NCI-H524 treated with DMSO at 0.1 percent for 48 hours (cell line): Measurements from ENCODE around the gene LRRFIP2.
"Not testable (repeated sequence)": the region's sequence is repeated elsewhere in the genome, so short reads cannot be mapped to it uniquely, and the experiment has no call there.

Experiments used
- DNase-seq: peaks from one replicate; lab custom pipeline; 2025; lab: John Stamatoyannopoulos, UW

The LRRFIP2 gene

GRCh38 chr3:37189109-37189508, 14.7 kb upstream of the LRRFIP2 start:
- no peak for DNase-seq

DNA sequence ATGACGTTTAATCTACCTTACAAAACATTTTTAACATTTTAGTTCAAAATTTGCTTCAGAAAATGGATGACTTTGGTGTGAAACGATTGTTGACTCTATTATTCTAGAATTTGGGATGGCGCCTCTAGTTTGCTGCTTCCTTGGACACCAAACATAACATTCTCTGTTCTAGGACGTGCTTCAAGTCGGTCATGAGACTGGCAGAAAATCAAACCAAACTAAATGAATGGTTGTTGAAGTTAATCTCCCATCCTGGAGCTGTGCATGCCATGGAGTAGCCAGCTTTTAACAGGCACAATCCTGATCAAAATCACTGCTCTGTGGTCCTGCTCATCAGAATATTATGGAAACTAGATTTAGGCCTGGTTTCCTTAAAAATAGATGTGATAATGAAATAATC, 9.6 kb upstream of the LRRFIP2 start:
- DNase-seq: no peak

- DNase-seq: no peak
These were observed 9.0 kb upstream of the LRRFIP2 start for GRCh38 chr3:37183375-37183831.

GRCh38 chr3:37182816-37183215, 8.4 kb upstream of the LRRFIP2 start:
- no peak for DNase-seq

GRCh38 chr3:37181756-37182155, 7.4 kb upstream of the LRRFIP2 start:
- no peak for DNase-seq

GRCh38 chr3:37179144-37179967, 5.0 kb upstream of the LRRFIP2 start:
- DNase-seq: no peak

GRCh38 chr3:37173806-37174205, 576 bp downstream of the LRRFIP2 start:
- no peak for DNase-seq

DNA sequence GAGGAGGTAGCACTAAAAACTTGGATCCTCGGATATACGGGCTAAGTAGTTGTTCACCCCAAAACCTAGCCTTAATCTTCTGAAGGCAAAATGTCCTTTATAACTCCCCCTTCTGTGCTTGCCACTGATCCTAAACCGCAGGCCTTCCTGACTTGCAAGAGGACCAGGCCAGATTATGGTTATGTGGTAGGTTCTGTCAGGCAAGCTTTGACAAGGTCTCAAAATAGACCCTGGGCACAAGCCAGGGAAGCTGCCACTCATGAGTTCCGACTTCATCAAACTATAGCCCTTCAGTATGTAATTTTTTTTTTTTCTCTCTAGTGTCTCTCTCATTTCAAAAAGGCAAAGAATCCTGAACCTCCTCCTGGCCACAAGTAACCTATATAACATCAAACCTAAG, 3.2 kb downstream of the LRRFIP2 start:
- no peak for DNase-seq

DNA sequence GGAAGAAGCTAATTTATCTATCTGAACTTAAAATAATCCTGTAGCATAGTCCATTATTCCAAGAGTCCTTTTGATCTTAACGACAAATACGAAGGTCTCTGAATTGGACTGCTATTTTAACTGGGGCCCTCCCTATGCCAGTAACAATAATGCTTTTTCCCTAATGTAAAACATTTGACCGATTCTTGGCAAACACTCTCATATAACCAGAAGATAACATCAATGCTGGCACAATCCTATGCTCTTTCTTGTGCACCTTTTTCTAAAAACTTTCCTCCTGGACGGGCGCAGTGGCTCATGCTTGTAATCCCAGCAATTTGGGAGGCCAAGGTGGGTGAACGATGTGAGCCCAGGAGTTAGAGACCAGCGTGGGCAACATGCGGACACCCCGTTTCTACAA, 3.9 kb downstream of the LRRFIP2 start:
- no peak for DNase-seq

- no peak for DNase-seq
These were observed 4.3 kb downstream of the LRRFIP2 start for GRCh38 chr3:37170060-37170459.

DNA sequence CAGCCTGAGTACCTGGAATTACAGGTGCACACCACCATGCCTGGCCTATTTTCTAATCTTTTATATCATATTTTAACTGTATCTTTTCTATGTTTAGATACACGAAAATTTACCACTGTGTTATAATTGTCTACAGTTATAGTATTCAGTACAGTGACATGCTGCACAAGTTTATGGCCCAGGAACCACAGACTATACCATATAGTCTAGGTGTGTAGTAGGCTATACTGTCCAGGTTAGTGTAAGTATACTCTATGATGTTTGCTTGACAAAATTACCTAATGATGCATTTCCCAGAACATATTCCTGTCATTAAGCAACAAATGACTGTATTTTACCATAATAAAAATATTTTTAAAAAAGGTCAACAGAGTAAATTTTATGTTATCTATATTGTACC, 5.5 kb downstream of the LRRFIP2 start:
- no peak for DNase-seq

DNA sequence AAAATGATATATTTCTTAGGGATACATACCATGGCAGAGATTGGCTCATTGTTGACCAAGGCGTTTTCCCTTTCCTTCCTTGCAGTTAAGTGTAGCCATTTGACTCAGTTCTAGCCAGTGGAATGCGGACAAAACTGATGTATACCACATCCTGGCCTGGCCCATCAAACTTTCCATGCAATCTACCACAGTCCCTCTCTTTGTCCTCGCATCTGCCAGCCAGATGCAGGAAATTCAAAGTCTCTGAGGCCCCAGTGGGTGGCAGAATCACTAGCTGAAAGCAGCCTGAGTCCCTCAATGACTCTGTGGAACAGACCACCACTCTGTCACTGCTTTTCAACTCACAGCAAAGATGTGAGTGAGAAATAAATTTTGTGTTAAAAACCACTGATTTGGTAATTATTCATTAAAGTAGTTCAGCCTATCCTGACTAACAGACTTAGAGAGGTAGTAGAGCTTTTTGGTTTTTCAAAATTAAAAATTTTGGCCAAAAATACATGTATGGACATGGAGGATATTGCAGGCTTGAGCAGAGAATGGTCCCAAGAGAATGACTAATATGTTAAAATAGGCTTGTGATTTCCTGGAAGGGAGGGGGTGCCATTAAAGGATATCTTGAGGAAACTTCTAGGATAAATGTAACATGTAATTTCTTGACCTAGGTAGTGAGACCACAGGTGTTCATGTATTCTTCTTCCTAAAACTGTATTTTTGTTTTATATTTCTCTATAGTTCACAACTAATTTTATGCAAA, 10.9 kb downstream of the LRRFIP2 start:
- no peak for DNase-seq

DNA sequence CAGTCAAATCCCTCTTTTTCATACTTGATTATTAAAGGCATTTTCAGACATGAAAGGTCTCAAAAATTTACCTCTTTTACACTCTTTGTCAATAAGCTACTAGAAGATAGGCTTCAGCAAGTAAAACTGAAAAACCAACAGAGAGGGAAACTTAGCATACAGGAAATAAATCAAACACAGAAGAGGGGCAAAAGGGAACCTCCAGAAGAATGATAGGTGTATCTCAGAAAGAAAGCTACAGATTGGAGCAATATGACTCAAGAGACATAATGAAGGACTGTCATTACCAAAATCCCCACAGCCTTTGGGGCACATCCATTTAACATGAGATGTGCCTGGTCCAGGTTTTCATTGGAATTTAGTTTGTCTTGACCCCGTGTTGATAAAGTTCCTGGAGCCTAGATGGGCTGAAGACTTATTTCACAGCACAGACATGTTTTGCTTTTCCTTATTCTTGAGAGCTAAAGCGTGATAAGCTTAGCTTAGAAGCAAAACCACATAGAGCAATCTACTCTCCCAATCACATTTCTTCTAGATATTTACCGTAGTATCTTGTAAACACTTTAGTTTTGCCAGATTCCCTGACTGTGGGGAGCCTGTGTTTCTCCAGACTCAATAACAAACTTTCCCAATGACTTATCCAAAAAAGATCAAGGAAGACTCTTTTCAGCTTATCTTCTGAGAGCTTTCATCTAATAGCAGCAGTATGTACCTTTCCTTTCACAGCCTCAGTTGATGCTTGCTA, 11.7 kb downstream of the LRRFIP2 start:
- no peak for DNase-seq

DNA sequence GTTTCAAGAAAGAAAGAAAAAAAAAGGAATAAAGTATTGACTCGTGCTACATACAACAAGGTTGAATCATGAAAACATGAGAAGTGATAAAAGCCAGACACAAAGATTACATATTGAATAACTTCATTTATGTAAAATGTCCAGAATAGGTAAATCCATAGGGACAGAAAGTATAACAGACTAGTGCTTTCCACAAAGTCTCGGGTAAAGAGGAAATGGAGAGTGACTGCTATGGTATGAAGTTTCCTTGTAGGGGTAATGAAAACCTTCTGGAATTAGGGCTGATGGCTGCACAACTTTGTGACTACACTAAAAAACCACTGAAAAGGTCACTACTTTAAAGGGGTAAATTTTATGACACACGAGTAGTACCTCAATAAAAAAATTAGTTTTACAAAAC, 13.0 kb downstream of the LRRFIP2 start:
- no peak for DNase-seq

DNA sequence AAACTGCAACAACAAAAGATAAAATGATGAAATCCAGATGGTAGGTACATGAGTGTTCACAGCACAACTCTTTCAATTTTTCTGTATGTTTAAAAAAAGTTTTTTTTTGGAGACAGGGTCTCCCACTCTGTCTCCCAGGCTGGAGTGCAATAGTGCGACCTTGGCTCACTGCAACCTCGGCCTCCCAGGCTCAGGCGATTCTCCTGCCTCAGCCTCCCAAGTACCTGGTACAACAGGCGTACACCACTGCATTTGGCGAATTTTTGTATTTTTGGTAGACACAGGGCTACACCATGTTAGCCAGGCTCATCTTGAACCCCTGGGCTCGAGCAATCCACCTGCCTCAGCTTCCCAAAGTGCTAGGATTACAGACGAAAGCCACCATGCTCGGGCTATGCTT, 18.6 kb downstream of the LRRFIP2 start:
- DNase-seq: no peak

DNA sequence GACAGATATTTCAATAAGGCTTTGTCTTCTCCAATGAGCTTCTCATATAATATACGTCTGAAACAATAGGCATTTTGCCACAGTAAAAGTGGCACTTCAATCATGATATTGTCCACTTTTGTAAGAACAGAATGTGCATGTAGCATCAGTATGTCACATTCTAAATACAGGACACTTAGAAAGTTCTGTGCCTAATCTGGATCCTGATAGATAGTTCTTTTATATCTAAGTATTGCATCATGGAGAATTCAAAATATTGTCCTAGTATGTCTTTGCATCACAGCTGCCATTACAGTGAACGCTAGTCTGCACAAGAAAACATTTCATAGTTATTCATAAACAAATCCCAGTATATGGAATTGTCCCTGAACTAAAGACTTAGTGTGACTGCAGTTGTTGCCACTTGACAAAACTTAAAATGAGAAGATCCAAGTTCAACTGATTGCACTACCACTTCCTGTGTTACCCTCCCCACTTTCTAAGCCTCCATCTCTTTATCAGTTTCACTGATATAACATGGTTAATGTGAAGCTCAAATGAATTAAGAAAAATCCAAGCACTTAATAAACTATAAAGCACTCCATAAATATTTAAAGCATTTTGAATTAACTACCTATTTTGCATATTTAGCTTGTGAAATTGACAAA, 19.6 kb downstream of the LRRFIP2 start:
- no peak for DNase-seq

DNA sequence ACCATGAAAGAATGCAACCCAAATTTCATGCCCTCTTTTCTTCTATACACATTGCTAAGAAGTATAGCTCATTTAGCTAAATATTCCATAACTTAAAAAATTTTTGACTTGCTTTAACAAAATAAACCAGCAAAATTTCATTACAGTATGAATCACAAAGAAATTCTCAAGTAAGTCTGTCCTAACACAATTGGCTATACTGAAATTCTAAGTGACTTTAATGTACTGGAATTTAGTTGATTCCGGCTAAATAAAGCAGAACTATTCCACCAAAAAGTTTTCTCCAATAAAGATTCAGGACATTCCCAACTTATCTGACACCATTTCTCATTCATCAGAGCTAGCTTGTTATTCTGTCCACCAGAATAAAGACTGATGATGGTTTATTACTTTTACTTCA, 23.8 kb downstream of the LRRFIP2 start:
- no peak for DNase-seq

GRCh38 chr3:37149257-37149656, 25.1 kb downstream of the LRRFIP2 start:
- no peak for DNase-seq

DNA sequence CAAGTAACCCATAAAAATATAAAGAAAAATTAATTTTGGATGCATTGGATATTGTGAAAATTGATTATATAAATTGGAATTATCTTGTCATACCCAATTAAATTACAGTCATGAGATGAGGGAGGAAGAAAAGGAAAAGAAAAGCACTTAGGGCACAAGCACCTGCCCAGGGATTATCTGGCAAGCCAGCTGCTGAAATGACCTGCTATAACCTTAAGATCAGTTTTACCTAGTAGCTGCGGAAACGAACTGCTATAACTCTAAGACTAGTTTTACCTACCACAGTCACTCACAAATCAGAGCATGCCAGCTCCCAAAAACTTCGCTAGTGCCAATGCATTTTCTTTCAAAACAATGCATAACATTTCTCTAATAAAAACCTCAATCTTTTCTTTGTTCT, 26.2 kb downstream of the LRRFIP2 start:
- no peak for DNase-seq

- no peak for DNase-seq
These were observed 26.7 kb downstream of the LRRFIP2 start for GRCh38 chr3:37147666-37148065.

DNA sequence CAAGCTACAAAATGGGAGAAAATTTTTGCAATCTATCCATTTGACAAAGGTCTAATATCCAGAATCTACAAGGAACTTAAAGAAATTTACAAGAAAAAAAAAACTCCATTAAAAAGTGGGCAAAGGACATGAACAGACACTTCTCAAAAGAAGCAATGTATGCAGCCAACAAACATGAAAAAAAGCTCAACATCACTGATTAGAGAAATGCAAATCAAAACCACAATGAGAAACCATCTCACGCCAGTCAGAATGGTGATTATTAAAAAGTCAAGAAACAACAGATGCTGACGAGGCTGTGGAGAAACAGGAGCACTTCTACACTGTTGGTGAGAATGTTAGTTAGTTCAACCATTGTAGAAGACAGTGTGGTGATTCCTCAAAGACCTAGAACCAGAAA, 27.5 kb downstream of the LRRFIP2 start:
- DNase-seq: not testable (repeated sequence)

- no peak for DNase-seq
These were observed 28.8 kb downstream of the LRRFIP2 start for GRCh38 chr3:37145611-37146010.
